ENCODE measurements around the gene IFNK. TPM values are rescaled to one million over a fixed set of nuclear protein-coding genes. Genes with fewer than 3 reads are reported as not detected.
A peak's percentile ranks its signal among the peaks of the same experiment; 100 is the strongest.

IFNK gene
- total RNA-seq, 1 donor from 2014 or later = not detected

GRCh38 chr9:27528076-27528885 lies 4.2 kb downstream of the IFNK start:
- peaks cover 12% of the 10 kb centered on the region for H3K36me3 Mint-ChIP-seq (ENCODE audit: low read depth)
- POLR2A ChIA-PET = interaction anchor here (0.7 to 3.8 kb wide), 11 partner anchors 35 to 196 kb away, joined by 3 to 38 read pairs (median 4); no protein-coding TSS in a partner anchor
- peak overlapping the region; percentile 95 for H3K4me3 Mint-ChIP-seq
- ATAC-seq (ENCODE audit: low read depth) (peak; percentile 56), DNase-seq (peak; percentile 69)
- no peaks in the 10 kb centered on the region for H3K27me3 Mint-ChIP-seq
- H3K4me1 Mint-ChIP-seq = peaks cover 44% of the 10 kb centered on the region
- CTCF ChIA-PET = interaction anchor here (0.7 to 1.5 kb wide), 2 partner anchors 183 to 195 kb away, joined by 3 to 14 read pairs; no protein-coding TSS in a partner anchor
- no peak for TF ChIP-seq CTCF (IDR thresholded peaks at IDR 0.05)
- H3K9me3 Mint-ChIP-seq = no peaks in the 10 kb centered on the region
- intact Hi-C loops (cut with micrococcal nuclease) = loop anchor here (2.0 kb wide), 1 partner anchor 135 kb away; no protein-coding TSS in a partner anchor
- peak overlapping the region; percentile 91 for H3K27ac Mint-ChIP-seq

- Mint-ChIP-seq H3K36me3 (ENCODE audit: low read depth) (peaks cover 12% of the 10 kb centered on the region), H3K4me3 (peak overlapping the region; percentile 95), H3K9me3 (no peaks in the 10 kb centered on the region), H3K27me3 (no peaks in the 10 kb centered on the region), H3K4me1 (peaks cover 43% of the 10 kb centered on the region), H3K27ac (peak overlapping the region; percentile 91)
- ChIA-PET POLR2A (interaction anchor here (1.0 to 3.8 kb wide), 11 partner anchors 36 to 196 kb away, joined by 3 to 38 read pairs (median 5); no protein-coding TSS in a partner anchor), CTCF (interaction anchor here (0.6 to 5.4 kb wide), 31 partner anchors 14 to 572 kb away, joined by 3 to 201 read pairs (median 4); partner anchors contain the start of gene IFT74)
- TF ChIP-seq CTCF (IDR thresholded peaks at IDR 0.05) = no peak
- ATAC-seq (ENCODE audit: low read depth) (peak; percentile 74), DNase-seq (peak; percentile 65)
- intact Hi-C loops (cut with micrococcal nuclease) = loop anchor here (1.0 to 2.0 kb wide), 10 partner anchors 19 to 196 kb away; partner anchors contain the start of gene C9orf72
Observed at GRCh38 chr9:27528886-27529315, 4.8 kb downstream of the IFNK start.

- ATAC-seq (ENCODE audit: low read depth) (peak; percentile 76), DNase-seq (peak; percentile 82)
- intact Hi-C loops (cut with micrococcal nuclease) = loop anchor here (1.0 to 2.0 kb wide), 10 partner anchors 19 to 196 kb away; partner anchors contain the start of gene C9orf72
- peak; percentile 23 for TF ChIP-seq CTCF (IDR thresholded peaks at IDR 0.05)
- CTCF ChIA-PET = interaction anchor here (0.6 to 5.4 kb wide), 32 partner anchors 14 to 573 kb away, joined by 3 to 201 read pairs (median 4); partner anchors contain the start of gene IFT74
- Mint-ChIP-seq H3K9me3 (no peaks in the 10 kb centered on the region), H3K4me1 (peaks cover 43% of the 10 kb centered on the region), H3K4me3 (peak within 1 kb of the TSS; percentile 95), H3K36me3 (ENCODE audit: low read depth) (peaks cover 6% of the 10 kb centered on the region), H3K27ac (peak within 1 kb of the TSS; percentile 91), H3K27me3 (no peaks in the 10 kb centered on the region)
- POLR2A ChIA-PET = interaction anchor here (0.7 to 3.8 kb wide), 11 partner anchors 37 to 197 kb away, joined by 3 to 38 read pairs (median 5); no protein-coding TSS in a partner anchor
Observed at GRCh38 chr9:27529316-27530278, 5.5 kb downstream of the IFNK start, which contains the start of gene MOB3B. MOB3B (minus strand) TSS chr9:27529814; CDS start chr9:27455550, 74,264 bp downstream.

GRCh38 chr9:27530915-27531755 lies 7.0 kb downstream of the IFNK start:
- no peaks in the 10 kb centered on the region for H3K9me3 Mint-ChIP-seq
- H3K27ac Mint-ChIP-seq = no peak overlapping the region
- DNase-seq (no peak), ATAC-seq (ENCODE audit: low read depth) (no peak)
- H3K27me3 Mint-ChIP-seq = no peaks in the 10 kb centered on the region
- peak overlapping the region; percentile 8 for H3K4me3 Mint-ChIP-seq
- no peak for TF ChIP-seq CTCF (IDR thresholded peaks at IDR 0.05)
- ChIA-PET CTCF (interaction anchor here (1.8 to 5.4 kb wide), 5 partner anchors 16 to 197 kb away, joined by 8 to 201 read pairs (median 17); no protein-coding TSS in a partner anchor), POLR2A (interaction anchor here (3.8 kb wide), 1 partner anchor 198 kb away, joined by 38 read pairs; no protein-coding TSS in a partner anchor)
- intact Hi-C loops (cut with micrococcal nuclease) = no loop called here
- H3K36me3 Mint-ChIP-seq (ENCODE audit: low read depth) = peaks cover 6% of the 10 kb centered on the region
- peaks cover 35% of the 10 kb centered on the region for H3K4me1 Mint-ChIP-seq

Data from activated B cell treated with CpG ODN at 0.5 μM for 24 hours (primary cell).